PC-9 (cell line): Measurements from ENCODE around the gene AP1G2.

Experiments
- EZH2 ChIP-seq: fragments of 200-600 bp; sonication (generic); IDR thresholded peaks from 2 replicates; pipeline ENCODE4 v1.8.0; 2017; ENCODE audit warnings: antibody characterized with exemption, low read depth
- TF ChIP-seq, protein P1 (sequence below): fragments of 200-600 bp; sonication (generic); conservative IDR thresholded peaks from 2 replicates; pipeline ENCODE4 v1.6.1; 2017; ENCODE audit warnings: mixed run types, antibody characterized with exemption, mild to moderate bottlenecking, moderate library complexity

DNA sequence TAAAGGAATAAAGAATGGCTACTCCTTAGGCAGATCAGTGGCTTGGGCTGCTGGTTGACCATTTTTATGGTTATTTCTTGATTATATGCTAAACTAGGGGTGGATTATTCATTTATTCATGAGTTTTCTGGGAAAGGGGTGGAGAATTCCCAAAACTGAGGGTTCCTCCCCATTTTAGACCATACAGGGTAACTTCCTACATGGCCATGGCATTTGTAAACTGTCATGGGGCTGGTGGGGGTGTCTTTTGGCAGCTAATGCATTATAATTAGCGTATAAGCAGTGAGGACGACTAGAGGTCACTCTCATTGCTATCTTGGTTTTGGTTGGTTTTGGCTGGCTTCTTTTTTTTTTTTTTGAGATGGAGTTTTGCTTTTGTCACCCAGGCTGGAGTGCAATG is 36.6 kb upstream of the AP1G2 start:
- TF ChIP-seq EZH2 = no peak
- TF ChIP-seq, protein P1, sequence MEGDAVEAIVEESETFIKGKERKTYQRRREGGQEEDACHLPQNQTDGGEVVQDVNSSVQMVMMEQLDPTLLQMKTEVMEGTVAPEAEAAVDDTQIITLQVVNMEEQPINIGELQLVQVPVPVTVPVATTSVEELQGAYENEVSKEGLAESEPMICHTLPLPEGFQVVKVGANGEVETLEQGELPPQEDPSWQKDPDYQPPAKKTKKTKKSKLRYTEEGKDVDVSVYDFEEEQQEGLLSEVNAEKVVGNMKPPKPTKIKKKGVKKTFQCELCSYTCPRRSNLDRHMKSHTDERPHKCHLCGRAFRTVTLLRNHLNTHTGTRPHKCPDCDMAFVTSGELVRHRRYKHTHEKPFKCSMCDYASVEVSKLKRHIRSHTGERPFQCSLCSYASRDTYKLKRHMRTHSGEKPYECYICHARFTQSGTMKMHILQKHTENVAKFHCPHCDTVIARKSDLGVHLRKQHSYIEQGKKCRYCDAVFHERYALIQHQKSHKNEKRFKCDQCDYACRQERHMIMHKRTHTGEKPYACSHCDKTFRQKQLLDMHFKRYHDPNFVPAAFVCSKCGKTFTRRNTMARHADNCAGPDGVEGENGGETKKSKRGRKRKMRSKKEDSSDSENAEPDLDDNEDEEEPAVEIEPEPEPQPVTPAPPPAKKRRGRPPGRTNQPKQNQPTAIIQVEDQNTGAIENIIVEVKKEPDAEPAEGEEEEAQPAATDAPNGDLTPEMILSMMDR = no peak
